Activated naive CD4-positive, alpha-beta T cell treated with anti-CD3 and anti-CD28 coated beads for 36 hours (primary cell): ENCODE data around the gene REEP1. TPM values are rescaled to one million over a fixed set of nuclear protein-coding genes. Genes with fewer than 3 reads are reported as not detected.

Source experiments
- CTCF ChIA-PET: fragments of 350-600 bp; sonication (Branson Sonifier 250); formaldehyde crosslinking; loops from one replicate; lab custom pipeline; 2021; ENCODE audit warnings: antibody characterized with exemption; lab: Charles Lee
- DNase-seq: peaks from one replicate; pipeline ENCODE4 v3.0.0-alpha.2; 2020
- H3K27ac Mint-ChIP-seq: one replicate; pipeline ENCODE4 v1.8.0; 2021; ENCODE audit warnings: mild to moderate bottlenecking, mixed read lengths
- H3K27me3 Mint-ChIP-seq: one replicate; pipeline ENCODE4 v1.8.0; 2021; ENCODE audit warnings: low read depth, mixed read lengths
- H3K36me3 Mint-ChIP-seq: one replicate; pipeline ENCODE4 v1.8.0; 2021; ENCODE audit warnings: low read depth, mixed read lengths
- H3K4me1 Mint-ChIP-seq: one replicate; pipeline ENCODE4 v1.8.0; 2021; ENCODE audit warnings: low read depth, mixed read lengths
- H3K4me3 Mint-ChIP-seq: one replicate; pipeline ENCODE4 v1.8.0; 2021; ENCODE audit warnings: mild to moderate bottlenecking, moderate library complexity, mixed read lengths
- H3K9me3 Mint-ChIP-seq: one replicate; pipeline ENCODE4 v1.8.0; 2021; ENCODE audit warnings: mixed read lengths
- intact Hi-C: fragments of 100-400 bp; cut with micrococcal nuclease; formaldehyde crosslinking; loops from one replicate; pipeline ENCODE4 v1.15.1; 2023
- total RNA-seq, 2 experiments: library from RNA; stranded (reverse); gene quantifications; one replicate each; pipeline ENCODE4 v1.2.3, GENCODE V29; 2021

REEP1 gene
- total RNA-seq, 2 experiments from 2014 or later = 0.19 to 0.37 TPM

DNA sequence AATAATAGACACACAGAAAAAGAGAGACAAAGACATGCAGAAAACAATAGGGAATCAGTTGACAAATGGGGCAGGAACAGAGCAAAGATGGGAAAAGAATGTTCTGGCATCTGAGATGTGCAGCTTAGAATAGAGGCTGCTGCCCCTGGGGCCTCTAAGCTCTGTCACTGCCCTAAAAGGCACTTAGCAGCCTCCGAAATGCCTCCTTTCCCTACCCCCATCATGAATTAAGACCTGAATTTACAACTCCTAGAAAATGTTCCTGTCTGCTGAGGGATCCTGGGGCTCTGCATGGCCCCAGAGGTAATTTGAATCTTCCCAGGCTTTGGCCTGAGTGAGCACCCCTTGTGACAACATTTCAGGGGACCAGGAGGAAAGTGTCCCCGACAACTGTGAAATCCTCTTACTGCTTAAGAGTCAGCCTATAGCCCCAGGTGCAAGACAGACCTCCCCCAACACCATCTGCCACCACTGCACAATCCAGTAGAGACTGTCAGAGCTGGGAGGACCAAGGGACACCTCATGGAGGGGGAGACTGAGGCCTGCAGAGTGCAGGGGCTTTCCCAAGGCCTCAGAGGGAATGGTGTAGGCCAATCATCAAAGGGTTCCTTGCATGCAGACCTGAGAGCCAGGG, 113.4 kb downstream of the REEP1 start:
- DNase-seq = no peak
- H3K4me1 Mint-ChIP-seq = peaks cover 11% of the 10 kb centered on the region
- no peaks in the 10 kb centered on the region for H3K36me3 Mint-ChIP-seq
- H3K27ac Mint-ChIP-seq = peak overlapping the region; percentile 17
- H3K4me3 Mint-ChIP-seq = no peak overlapping the region
- no peaks in the 10 kb centered on the region for H3K27me3 Mint-ChIP-seq
- intact Hi-C loops = loop anchor here (5.0 kb wide), 1 partner anchor 398 kb away; the partner anchor contains the start of gene RNF103
- CTCF ChIA-PET = no interaction called here
- no peaks in the 10 kb centered on the region for H3K9me3 Mint-ChIP-seq

- no peaks in the 10 kb centered on the region for H3K27me3 Mint-ChIP-seq
- no peak for DNase-seq
- no peak overlapping the region for H3K4me3 Mint-ChIP-seq
- H3K36me3 Mint-ChIP-seq = no peaks in the 10 kb centered on the region
- intact Hi-C loops = loop anchor here (5.0 kb wide), 1 partner anchor 399 kb away; the partner anchor contains the start of gene RNF103
- H3K27ac Mint-ChIP-seq = no peak overlapping the region
- H3K9me3 Mint-ChIP-seq = no peaks in the 10 kb centered on the region
- CTCF ChIA-PET = interaction anchor here (0.7 to 3.3 kb wide), 2 partner anchors 72 to 145 kb away, joined by 3 to 44 read pairs; no protein-coding TSS in a partner anchor
- H3K4me1 Mint-ChIP-seq = peaks cover 11% of the 10 kb centered on the region
Observed at GRCh38 chr2:86223140-86223926, 114.1 kb downstream of the REEP1 start.

- no peak overlapping the region for H3K4me3 Mint-ChIP-seq
- intact Hi-C loops = loop anchor here (1.0 to 5.0 kb wide), 6 partner anchors 76 to 587 kb away; partner anchors contain the start of gene RNF103
- H3K27me3 Mint-ChIP-seq = no peaks in the 10 kb centered on the region
- DNase-seq = peak; percentile 80
- H3K36me3 Mint-ChIP-seq = no peaks in the 10 kb centered on the region
- CTCF ChIA-PET = interaction anchor here (0.6 to 3.3 kb wide), 25 partner anchors 8 to 544 kb away, joined by 3 to 44 read pairs (median 4); partner anchors contain the start of genes KDM3A and MRPL35
- no peaks in the 10 kb centered on the region for H3K9me3 Mint-ChIP-seq
- H3K27ac Mint-ChIP-seq = no peak overlapping the region
- peaks cover 16% of the 10 kb centered on the region for H3K4me1 Mint-ChIP-seq
Observed at GRCh38 chr2:86221066-86221684, 116.3 kb downstream of the REEP1 start.

GRCh38 chr2:86219896-86220295, 117.5 kb downstream of the REEP1 start:
- Mint-ChIP-seq H3K27me3 (no peaks in the 10 kb centered on the region), H3K27ac (no peak overlapping the region), H3K36me3 (no peaks in the 10 kb centered on the region), H3K4me3 (no peak overlapping the region), H3K4me1 (peaks cover 8% of the 10 kb centered on the region), H3K9me3 (no peaks in the 10 kb centered on the region)
- intact Hi-C loops = loop anchor here (2.0 to 5.0 kb wide), 2 partner anchors 402 to 455 kb away; partner anchors contain the start of gene RNF103
- CTCF ChIA-PET = interaction anchor here (0.6 to 3.1 kb wide), 5 partner anchors 10 to 153 kb away, joined by 3 to 24 read pairs (median 4); no protein-coding TSS in a partner anchor
- no peak for DNase-seq

DNA sequence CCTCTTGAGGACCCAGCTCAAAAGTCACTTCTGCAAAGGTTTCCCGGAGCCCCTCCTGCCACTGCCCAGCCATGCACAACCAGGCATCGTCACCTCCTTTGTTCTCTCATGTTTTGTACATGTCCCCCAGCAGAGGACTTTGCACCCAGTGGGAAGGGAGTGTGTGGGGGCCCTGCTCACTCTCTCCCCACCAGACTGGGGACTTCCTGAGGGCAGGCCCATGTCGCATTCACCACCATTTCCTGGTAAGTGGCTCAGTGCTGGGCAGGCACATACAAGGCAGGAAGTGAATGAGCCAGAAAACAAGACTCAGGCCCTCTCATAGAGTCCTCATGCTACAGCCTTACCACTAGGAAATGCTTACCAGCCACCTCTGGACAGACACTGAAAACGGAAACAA, 119.3 kb downstream of the REEP1 start:
- Mint-ChIP-seq H3K27ac (no peak overlapping the region), H3K4me1 (peaks cover 4% of the 10 kb centered on the region), H3K9me3 (no peaks in the 10 kb centered on the region), H3K36me3 (no peaks in the 10 kb centered on the region), H3K27me3 (no peaks in the 10 kb centered on the region), H3K4me3 (no peak overlapping the region)
- CTCF ChIA-PET = no interaction called here
- peak; percentile 25 for DNase-seq
- intact Hi-C loops = no loop called here

GRCh38 chr2:86216575-86217555, 120.6 kb downstream of the REEP1 start:
- Mint-ChIP-seq H3K36me3 (peaks cover 6% of the 10 kb centered on the region), H3K27ac (no peak overlapping the region), H3K9me3 (no peaks in the 10 kb centered on the region), H3K4me3 (no peak overlapping the region), H3K4me1 (peaks cover 4% of the 10 kb centered on the region), H3K27me3 (no peaks in the 10 kb centered on the region)
- no peak for DNase-seq
- CTCF ChIA-PET = interaction anchor here (0.6 to 1.4 kb wide), 2 partner anchors 150 to 299 kb away, joined by 3 to 5 read pairs; no protein-coding TSS in a partner anchor
- intact Hi-C loops = no loop called here

- Mint-ChIP-seq H3K27ac (no peak overlapping the region), H3K27me3 (no peaks in the 10 kb centered on the region), H3K4me3 (no peak overlapping the region), H3K9me3 (no peaks in the 10 kb centered on the region), H3K4me1 (peaks cover 4% of the 10 kb centered on the region), H3K36me3 (peaks cover 15% of the 10 kb centered on the region)
- DNase-seq = no peak
- CTCF ChIA-PET = interaction anchor here (0.5 to 1.3 kb wide), 2 partner anchors 156 to 576 kb away, joined by 3 read pairs; no protein-coding TSS in a partner anchor
- intact Hi-C loops = no loop called here
Observed at GRCh38 chr2:86214503-86214832, 123.0 kb downstream of the REEP1 start.

DNA sequence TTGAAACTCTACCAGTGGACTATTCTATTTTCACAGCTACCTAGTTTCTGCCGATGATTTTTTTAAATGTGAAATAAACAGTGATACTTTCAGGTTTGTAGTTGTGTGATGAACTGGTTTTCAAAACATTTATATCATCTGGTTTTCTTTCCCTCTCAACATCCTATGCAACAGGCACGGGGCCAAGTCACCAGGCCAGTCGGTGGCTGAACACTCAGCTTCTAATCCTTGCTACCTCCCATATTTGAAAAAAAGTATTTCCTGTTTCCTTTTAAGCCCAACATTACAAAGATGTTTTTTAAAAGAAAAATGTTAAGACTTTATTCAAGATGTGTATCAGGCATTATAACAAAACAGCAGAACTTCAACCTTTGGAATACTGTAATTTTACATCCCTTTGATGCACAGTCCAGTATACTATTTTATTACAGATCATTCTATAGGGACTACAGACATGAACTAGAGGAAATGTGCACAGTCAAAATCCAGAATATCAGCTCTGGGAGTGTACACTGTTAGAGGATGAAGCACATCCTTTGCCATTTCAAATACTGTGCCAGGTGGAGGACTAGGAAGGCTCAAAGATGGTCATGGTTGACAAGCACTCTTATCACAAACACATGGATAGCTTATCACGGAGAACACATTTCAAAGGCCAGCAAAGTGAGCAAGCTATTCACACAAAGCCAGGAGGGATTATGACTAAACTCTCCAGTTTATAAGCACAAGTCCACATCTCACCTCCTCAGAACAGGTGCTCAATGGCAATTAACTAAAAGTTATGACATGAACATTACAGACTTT, 123.5 kb downstream of the REEP1 start:
- H3K9me3 Mint-ChIP-seq = no peaks in the 10 kb centered on the region
- CTCF ChIA-PET = interaction anchor here (0.5 to 1.4 kb wide), 3 partner anchors 8 to 575 kb away, joined by 3 read pairs; no protein-coding TSS in a partner anchor
- H3K27ac Mint-ChIP-seq = no peak overlapping the region

DNA sequence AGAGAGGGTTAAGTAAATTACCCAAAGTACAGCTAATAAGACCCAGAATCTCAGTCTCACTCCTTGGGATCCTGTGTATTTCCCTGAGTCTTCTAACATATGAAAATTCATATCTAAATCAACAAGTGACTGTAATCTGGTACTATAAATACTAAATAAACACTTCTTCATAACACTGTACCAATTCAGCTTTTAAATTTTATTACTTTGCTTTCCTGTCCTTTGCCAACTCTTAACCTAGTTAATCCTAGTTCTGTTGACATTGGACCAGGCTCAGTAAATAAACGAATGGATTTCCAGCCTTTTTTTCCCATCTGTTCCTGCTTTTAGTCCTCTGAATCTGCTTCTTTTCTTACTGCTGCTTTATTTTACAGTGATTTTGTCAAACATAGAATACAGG, 124.4 kb downstream of the REEP1 start:
- Mint-ChIP-seq H3K27ac (no peak overlapping the region), H3K27me3 (no peaks in the 10 kb centered on the region), H3K4me1 (peaks cover 2% of the 10 kb centered on the region), H3K36me3 (peaks cover 20% of the 10 kb centered on the region), H3K4me3 (no peak overlapping the region), H3K9me3 (no peaks in the 10 kb centered on the region)
- CTCF ChIA-PET = interaction anchor here (0.8 to 1.4 kb wide), 3 partner anchors 8 to 157 kb away, joined by 3 to 4 read pairs (median 3); no protein-coding TSS in a partner anchor
- no peak for DNase-seq
- intact Hi-C loops = no loop called here

More for the DNA sequence above, 123.5 kb downstream of the REEP1 start:
- Mint-ChIP-seq H3K4me3 (no peak overlapping the region), H3K4me1 (peaks cover 4% of the 10 kb centered on the region), H3K27me3 (no peaks in the 10 kb centered on the region), H3K36me3 (peaks cover 16% of the 10 kb centered on the region)
- no peak for DNase-seq
- intact Hi-C loops = no loop called here

DNA sequence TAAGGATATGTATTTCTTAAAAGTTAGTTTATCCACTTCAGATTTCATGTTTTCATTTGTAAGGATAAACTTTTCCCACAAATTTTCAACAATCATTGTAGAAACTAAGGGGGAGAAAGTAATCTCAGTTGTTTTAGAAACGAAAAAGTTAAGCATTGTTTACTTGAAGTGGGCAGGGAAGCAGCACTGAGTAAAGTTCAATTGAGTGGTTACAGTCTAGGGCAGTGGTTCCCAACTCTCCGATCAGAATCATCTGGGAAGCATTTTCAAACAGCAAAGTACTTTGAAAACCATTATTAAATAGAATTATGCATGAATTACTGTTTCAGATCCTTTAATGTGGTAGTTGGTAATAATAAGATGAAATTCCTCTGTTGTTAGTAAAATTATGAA, 125.6 kb downstream of the REEP1 start:
- no peaks in the 10 kb centered on the region for H3K4me1 Mint-ChIP-seq
- CTCF ChIA-PET = interaction anchor here (1.5 kb wide), 1 partner anchor 9 kb away, joined by 7 read pairs; no protein-coding TSS in a partner anchor
- no peaks in the 10 kb centered on the region for H3K27me3 Mint-ChIP-seq
- H3K4me3 Mint-ChIP-seq = no peak overlapping the region
- DNase-seq = no peak
- H3K36me3 Mint-ChIP-seq = peaks cover 23% of the 10 kb centered on the region
- no peaks in the 10 kb centered on the region for H3K9me3 Mint-ChIP-seq
- intact Hi-C loops = no loop called here
- no peak overlapping the region for H3K27ac Mint-ChIP-seq
